ENCODE measurements around the gene SLC16A1. TPM values are rescaled to one million over a fixed set of nuclear protein-coding genes. Genes with fewer than 3 reads are reported as not detected.

The SLC16A1 gene
- total RNA-seq, 1 donor from 2014 or later: 9.8 TPM

DNA sequence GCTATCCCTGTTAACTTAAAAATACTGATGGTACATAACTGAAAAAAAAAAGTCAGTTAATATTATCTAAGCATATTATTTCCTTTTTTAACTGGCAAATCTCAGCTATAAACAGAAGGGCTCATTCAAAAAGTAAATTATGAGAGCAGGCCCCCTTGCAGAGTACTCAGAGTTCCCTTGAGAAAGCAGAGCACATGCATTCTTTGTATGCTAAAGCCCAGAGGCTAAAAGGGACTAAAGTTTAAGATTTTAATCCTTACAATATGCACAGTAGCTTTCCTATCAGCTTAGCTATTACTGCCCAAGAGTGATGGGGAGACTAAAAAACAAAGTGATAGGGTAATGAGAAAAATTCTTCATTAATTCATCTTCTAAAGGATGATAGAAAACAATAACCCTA, 18.5 kb downstream of the SLC16A1 start:
- H3K4me1 ChIP-seq: no peaks in the 10 kb centered on the region
- ATAC-seq: no peak
- no peaks in the 10 kb centered on the region for H3K36me3 ChIP-seq
- intact Hi-C loops (cut with DNase I): no loop called here
- H3K27ac ChIP-seq: no peak overlapping the region
- H3K9me3 ChIP-seq: no peaks in the 10 kb centered on the region
- H3K27me3 ChIP-seq (ENCODE audit: low read depth): no peaks in the 10 kb centered on the region
- TF ChIP-seq, protein P1, sequence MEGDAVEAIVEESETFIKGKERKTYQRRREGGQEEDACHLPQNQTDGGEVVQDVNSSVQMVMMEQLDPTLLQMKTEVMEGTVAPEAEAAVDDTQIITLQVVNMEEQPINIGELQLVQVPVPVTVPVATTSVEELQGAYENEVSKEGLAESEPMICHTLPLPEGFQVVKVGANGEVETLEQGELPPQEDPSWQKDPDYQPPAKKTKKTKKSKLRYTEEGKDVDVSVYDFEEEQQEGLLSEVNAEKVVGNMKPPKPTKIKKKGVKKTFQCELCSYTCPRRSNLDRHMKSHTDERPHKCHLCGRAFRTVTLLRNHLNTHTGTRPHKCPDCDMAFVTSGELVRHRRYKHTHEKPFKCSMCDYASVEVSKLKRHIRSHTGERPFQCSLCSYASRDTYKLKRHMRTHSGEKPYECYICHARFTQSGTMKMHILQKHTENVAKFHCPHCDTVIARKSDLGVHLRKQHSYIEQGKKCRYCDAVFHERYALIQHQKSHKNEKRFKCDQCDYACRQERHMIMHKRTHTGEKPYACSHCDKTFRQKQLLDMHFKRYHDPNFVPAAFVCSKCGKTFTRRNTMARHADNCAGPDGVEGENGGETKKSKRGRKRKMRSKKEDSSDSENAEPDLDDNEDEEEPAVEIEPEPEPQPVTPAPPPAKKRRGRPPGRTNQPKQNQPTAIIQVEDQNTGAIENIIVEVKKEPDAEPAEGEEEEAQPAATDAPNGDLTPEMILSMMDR (IDR thresholded peaks at IDR 0.05): no peak
- DNase-seq: no peak
- no peak overlapping the region for H3K4me3 ChIP-seq

DNA sequence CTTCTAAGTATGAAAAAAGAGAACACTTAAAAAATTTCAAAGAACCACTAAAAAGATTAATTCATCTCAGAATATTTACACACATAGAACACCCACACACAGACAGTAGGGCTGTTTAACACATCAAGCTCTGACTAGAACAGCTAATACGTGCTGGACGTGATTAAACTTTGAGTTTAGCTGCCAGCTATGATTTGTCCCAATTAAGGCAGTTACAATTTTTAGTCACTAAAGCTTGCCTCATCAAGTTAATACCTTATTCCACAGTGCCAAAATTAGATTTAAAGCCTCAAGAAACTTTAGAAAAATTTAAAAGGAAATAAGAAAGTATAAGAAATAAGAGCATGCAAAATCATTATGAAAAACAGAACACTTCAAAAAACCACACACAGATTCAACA, 18.9 kb downstream of the SLC16A1 start:
- intact Hi-C loops (cut with DNase I): no loop called here
- TF ChIP-seq, protein P1 (IDR thresholded peaks at IDR 0.05): no peak
- ATAC-seq (no peak), DNase-seq (no peak)
- Histone ChIP-seq H3K36me3 (no peaks in the 10 kb centered on the region), H3K4me1 (no peaks in the 10 kb centered on the region), H3K27ac (no peak overlapping the region), H3K4me3 (no peak overlapping the region), H3K27me3 (ENCODE audit: low read depth) (no peaks in the 10 kb centered on the region), H3K9me3 (no peaks in the 10 kb centered on the region)

DNA sequence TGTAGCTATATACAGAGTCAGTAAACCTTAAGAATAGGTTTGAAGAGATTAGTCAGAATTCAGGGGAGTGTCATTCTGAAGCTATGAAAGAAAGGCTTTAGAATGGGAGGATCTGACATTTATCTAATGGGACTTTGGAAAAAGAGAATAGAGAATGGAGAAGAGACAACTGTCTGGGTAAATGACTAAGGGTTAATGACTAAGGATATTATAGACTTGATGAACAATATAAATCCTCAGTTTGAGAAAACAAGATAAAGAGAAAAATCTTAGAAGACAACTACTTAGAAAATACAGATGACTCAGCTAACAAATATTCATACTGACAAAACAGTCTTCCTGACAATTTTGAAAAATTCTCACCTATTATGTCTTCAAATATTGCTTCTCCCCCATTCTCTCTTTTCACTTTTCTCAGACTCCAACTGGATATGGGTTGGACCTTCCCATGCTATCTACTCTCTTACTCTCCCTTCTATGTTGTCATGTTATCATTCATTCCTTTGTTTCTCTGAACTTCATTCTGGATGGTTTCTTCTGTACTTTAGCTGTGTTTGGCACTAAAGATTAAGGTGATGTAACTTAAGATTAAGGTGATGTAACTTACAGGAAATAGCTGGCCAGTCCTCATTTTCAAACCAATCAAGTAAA, 20.4 kb downstream of the SLC16A1 start:
- no peak for ATAC-seq

DNA sequence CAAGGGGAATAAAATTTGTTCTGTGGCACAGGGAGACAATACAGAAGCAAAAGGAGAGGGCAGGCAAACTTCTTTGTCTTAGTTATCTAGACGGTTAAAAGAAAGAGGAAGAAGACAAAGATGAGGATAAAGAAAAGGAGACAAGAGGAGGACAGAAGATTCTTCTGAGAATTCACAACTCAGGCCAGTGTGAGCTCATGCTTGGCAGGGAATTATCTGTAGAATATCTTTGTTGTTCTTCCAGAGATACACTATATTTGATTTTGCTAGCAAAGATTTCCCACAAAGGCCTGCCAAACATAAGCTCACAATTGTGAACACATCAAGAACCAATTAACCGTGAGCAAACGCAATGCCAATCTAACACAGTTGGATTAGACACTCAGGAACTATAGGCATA, 21.4 kb downstream of the SLC16A1 start:
- DNase-seq (no peak), ATAC-seq (no peak)
- intact Hi-C loops (cut with DNase I): no loop called here
- H3K9me3 ChIP-seq: no peaks in the 10 kb centered on the region
- H3K4me3 ChIP-seq: no peak overlapping the region
- H3K36me3 ChIP-seq: no peaks in the 10 kb centered on the region
- H3K27me3 ChIP-seq (ENCODE audit: low read depth): no peaks in the 10 kb centered on the region
- TF ChIP-seq, protein P1 (IDR thresholded peaks at IDR 0.05): no peak
- H3K27ac ChIP-seq: no peak overlapping the region
- H3K4me1 ChIP-seq: no peaks in the 10 kb centered on the region

More for the DNA sequence above, 20.4 kb downstream of the SLC16A1 start:
- Histone ChIP-seq H3K27me3 (ENCODE audit: low read depth) (no peaks in the 10 kb centered on the region), H3K27ac (no peak overlapping the region), H3K9me3 (no peaks in the 10 kb centered on the region), H3K4me1 (no peaks in the 10 kb centered on the region), H3K4me3 (no peak overlapping the region), H3K36me3 (no peaks in the 10 kb centered on the region)
- intact Hi-C loops (cut with DNase I): no loop called here
- no peak for DNase-seq
- TF ChIP-seq, protein P1 (IDR thresholded peaks at IDR 0.05): no peak

DNA sequence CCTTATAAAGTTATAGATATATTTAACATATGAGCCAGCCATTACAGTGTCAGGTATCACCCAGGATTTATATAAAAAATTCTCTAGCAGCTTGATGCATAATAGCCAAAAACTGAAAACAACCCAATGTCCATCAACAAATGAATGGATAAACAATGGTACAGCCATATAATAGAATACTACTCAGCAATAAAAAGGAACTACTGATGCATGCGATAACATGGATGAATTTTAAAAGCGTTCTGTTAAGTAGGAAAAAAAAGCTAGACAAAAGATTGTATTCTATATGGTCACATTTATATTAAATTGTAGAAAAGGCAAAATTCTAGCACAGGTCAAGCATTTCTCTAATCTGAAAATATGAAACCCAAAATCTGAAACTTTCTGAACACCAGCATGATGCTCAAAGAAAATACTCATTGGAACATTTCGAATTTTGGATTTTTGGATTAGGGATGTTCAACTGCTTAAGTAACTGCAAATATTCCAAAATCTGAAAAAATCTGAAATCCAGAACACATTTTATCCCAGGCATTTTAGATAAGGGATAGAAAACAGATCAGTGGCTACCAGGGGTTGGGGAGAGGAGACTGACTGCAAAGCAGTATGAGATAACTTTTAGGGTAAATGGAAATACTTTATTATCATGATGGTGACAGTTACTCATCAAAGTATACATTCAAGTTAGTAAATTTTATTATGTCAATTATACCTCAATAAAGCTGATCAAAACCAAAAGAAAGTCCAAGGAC, 22.0 kb downstream of the SLC16A1 start:
- no peaks in the 10 kb centered on the region for H3K9me3 ChIP-seq
- no peak overlapping the region for H3K27ac ChIP-seq
- no peak for DNase-seq
- H3K4me3 ChIP-seq: no peak overlapping the region
- H3K27me3 ChIP-seq (ENCODE audit: low read depth): no peaks in the 10 kb centered on the region
- no peaks in the 10 kb centered on the region for H3K4me1 ChIP-seq
- TF ChIP-seq, protein P1 (IDR thresholded peaks at IDR 0.05): no peak
- H3K36me3 ChIP-seq: no peaks in the 10 kb centered on the region
- intact Hi-C loops (cut with DNase I): no loop called here
- no peak for ATAC-seq
